Spleen (tissue), 7 donors: Measurements from ENCODE around the gene PITX1.

Experiments
- POLR2AphosphoS5 ChIP-seq, 3 donors: sonication (generic); formaldehyde crosslinking; IDR thresholded peaks; one replicate each; pipeline ENCODE4 v1.5.1; 2017; ENCODE audit warnings: antibody characterized with exemption in 3 of 3
- TF ChIP-seq, protein P1 (sequence below), 11 experiments: fragments of 200-600 bp in 7 of 11; fragments of 450-650 bp in 4 of 11; sonication (generic) in 4 of 11; IDR thresholded peaks in 8 of 11; conservative IDR thresholded peaks in 3 of 11; 1 replicate in 7 of 11; 2 replicates in 4 of 11; pipeline versions ENCODE4 v1.4.0 to v1.8.0; 2016 to 2021; ENCODE audit warnings: antibody characterized with exemption in 11 of 11, inconsistent platforms in 4 of 11, mild to moderate bottlenecking in 1 of 11
- donor health status: DM: no; HTN: no; CAD: no; lungs with moderate emphysema.
- donor health status: DM: no; HTN: no; CAD: no.
- donor health status: DM: no; HTN: no; CAD: no.

GRCh38 chr5:135061001-135061400 lies 27.0 kb upstream of the PITX1 start:
- TF ChIP-seq, protein P1, sequence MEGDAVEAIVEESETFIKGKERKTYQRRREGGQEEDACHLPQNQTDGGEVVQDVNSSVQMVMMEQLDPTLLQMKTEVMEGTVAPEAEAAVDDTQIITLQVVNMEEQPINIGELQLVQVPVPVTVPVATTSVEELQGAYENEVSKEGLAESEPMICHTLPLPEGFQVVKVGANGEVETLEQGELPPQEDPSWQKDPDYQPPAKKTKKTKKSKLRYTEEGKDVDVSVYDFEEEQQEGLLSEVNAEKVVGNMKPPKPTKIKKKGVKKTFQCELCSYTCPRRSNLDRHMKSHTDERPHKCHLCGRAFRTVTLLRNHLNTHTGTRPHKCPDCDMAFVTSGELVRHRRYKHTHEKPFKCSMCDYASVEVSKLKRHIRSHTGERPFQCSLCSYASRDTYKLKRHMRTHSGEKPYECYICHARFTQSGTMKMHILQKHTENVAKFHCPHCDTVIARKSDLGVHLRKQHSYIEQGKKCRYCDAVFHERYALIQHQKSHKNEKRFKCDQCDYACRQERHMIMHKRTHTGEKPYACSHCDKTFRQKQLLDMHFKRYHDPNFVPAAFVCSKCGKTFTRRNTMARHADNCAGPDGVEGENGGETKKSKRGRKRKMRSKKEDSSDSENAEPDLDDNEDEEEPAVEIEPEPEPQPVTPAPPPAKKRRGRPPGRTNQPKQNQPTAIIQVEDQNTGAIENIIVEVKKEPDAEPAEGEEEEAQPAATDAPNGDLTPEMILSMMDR (IDR thresholded peaks at IDR 0.05 in 8 of 11, conservative IDR thresholded peaks at IDR 0.05 in 3 of 11), result no peak
- TF ChIP-seq POLR2AphosphoS5 (IDR thresholded peaks at IDR 0.05), result no peak
